Parathyroid adenoma (tissue), 2 donors: ENCODE measurements around the gene GNB1L.

Experiments used
- H2AFZ ChIP-seq: fragments of 300-600 bp; sonication (generic); one replicate; pipeline ENCODE4 v1.7.0; 2017; ENCODE audit warnings: antibody characterized with exemption, mild to moderate bottlenecking
- H3K27ac ChIP-seq: fragments of 300-600 bp; sonication (generic); one replicate; pipeline ENCODE4 v1.7.0; 2017
- H3K27me3 ChIP-seq: fragments of 300-600 bp; sonication (generic); one replicate; pipeline ENCODE4 v1.7.0; 2017; ENCODE audit warnings: low read length; ENCODE audit not compliant: control insufficient read depth, insufficient read depth
- H3K36me3 ChIP-seq: fragments of 300-600 bp; sonication (generic); one replicate; pipeline ENCODE4 v1.7.0; 2017; ENCODE audit warnings: low read length; ENCODE audit not compliant: control insufficient read depth, insufficient read depth
- H3K4me1 ChIP-seq: fragments of 300-600 bp; sonication (generic); one replicate; pipeline ENCODE4 v1.7.0; 2017; ENCODE audit warnings: control low read depth
- H3K4me2 ChIP-seq: fragments of 300-600 bp; sonication (generic); one replicate; pipeline ENCODE4 v1.7.0; 2017; ENCODE audit warnings: low read length
- H3K4me3 ChIP-seq: fragments of 300-600 bp; sonication (generic); one replicate; pipeline ENCODE4 v1.7.0; 2017; ENCODE audit warnings: low read depth, low read length
- H3K79me2 ChIP-seq: fragments of 300-600 bp; sonication (generic); one replicate; pipeline ENCODE4 v1.7.0; 2017; ENCODE audit warnings: control low read depth
- H3K9ac ChIP-seq: fragments of 300-600 bp; sonication (generic); one replicate; pipeline ENCODE4 v1.7.0; 2017; ENCODE audit warnings: mild to moderate bottlenecking
- H3K9me3 ChIP-seq: fragments of 300-600 bp; sonication (generic); one replicate; pipeline ENCODE4 v1.7.0; 2017; ENCODE audit warnings: low read length; ENCODE audit not compliant: control insufficient read depth
- TF ChIP-seq, protein P1 (sequence below): fragments of 300-600 bp; sonication (generic); IDR thresholded peaks from one replicate; pipeline ENCODE4 v1.7.0; 2017; ENCODE audit warnings: antibody characterized with exemption, mild to moderate bottlenecking
- donor health status: primary hyperparathyroidism.

Gene GNB1L

DNA sequence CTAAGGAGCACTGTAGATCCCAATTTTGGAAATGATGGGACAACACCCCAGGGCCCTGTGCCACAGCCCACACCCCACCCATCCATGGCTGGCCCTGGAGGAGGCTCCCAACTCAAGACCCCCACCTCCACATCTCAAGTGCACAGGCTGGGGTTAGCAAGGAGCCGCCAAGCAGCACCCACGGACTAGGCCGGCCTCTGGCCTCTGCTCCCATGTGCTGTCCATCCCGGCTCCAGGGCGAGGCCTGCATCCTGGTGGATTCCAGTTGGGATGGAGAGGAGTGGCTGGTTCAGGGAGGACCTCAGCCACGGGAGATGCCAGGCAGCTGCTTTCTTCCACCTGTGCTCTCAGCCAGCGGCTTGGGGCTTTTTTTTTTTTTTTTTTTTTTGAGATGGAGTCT is 43.5 kb upstream of the GNB1L start:
- no peaks in the 10 kb centered on the region for H3K36me3 ChIP-seq

DNA sequence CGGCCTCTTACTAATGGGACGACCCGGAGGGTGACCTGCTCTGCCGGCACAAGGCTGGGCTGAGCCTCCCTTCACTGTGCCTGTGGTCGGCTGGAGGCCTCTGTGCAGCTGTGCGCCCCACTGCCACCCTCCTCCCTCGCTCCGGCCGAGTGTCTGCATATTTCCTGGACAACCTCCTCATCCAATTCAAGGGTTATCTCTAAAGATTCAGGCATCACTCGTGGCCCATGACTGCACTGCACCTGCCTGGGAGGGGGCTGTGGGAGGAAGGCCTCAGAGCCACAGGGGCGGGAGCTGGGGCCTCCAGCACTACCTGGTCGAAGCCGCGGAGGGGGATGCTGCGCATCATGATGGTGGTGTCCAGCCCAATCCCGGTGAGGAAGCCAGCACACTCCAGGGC is 43.1 kb upstream of the GNB1L start:
- Histone ChIP-seq H3K4me2 (no peak overlapping the region), H3K79me2 (no peaks in the 10 kb centered on the region), H2AFZ (no peak overlapping the region), H3K4me1 (peaks cover 4% of the 10 kb centered on the region), H3K27ac (no peak overlapping the region), H3K9ac (no peak overlapping the region), H3K4me3 (no peak overlapping the region), H3K9me3 (no peaks in the 10 kb centered on the region), H3K27me3 (no peaks in the 10 kb centered on the region), H3K36me3 (no peaks in the 10 kb centered on the region)
- TF ChIP-seq, protein P1, sequence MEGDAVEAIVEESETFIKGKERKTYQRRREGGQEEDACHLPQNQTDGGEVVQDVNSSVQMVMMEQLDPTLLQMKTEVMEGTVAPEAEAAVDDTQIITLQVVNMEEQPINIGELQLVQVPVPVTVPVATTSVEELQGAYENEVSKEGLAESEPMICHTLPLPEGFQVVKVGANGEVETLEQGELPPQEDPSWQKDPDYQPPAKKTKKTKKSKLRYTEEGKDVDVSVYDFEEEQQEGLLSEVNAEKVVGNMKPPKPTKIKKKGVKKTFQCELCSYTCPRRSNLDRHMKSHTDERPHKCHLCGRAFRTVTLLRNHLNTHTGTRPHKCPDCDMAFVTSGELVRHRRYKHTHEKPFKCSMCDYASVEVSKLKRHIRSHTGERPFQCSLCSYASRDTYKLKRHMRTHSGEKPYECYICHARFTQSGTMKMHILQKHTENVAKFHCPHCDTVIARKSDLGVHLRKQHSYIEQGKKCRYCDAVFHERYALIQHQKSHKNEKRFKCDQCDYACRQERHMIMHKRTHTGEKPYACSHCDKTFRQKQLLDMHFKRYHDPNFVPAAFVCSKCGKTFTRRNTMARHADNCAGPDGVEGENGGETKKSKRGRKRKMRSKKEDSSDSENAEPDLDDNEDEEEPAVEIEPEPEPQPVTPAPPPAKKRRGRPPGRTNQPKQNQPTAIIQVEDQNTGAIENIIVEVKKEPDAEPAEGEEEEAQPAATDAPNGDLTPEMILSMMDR = no peak

More for the DNA sequence above, 43.5 kb upstream of the GNB1L start:
- H3K4me3 ChIP-seq = no peak overlapping the region
- H3K4me2 ChIP-seq = no peak overlapping the region
- H2AFZ ChIP-seq = no peak overlapping the region
- no peak overlapping the region for H3K9ac ChIP-seq
- TF ChIP-seq, protein P1 = no peak
- no peaks in the 10 kb centered on the region for H3K27me3 ChIP-seq
- H3K27ac ChIP-seq = no peak overlapping the region
- H3K9me3 ChIP-seq = no peaks in the 10 kb centered on the region
- H3K4me1 ChIP-seq = no peaks in the 10 kb centered on the region
- no peaks in the 10 kb centered on the region for H3K79me2 ChIP-seq

DNA sequence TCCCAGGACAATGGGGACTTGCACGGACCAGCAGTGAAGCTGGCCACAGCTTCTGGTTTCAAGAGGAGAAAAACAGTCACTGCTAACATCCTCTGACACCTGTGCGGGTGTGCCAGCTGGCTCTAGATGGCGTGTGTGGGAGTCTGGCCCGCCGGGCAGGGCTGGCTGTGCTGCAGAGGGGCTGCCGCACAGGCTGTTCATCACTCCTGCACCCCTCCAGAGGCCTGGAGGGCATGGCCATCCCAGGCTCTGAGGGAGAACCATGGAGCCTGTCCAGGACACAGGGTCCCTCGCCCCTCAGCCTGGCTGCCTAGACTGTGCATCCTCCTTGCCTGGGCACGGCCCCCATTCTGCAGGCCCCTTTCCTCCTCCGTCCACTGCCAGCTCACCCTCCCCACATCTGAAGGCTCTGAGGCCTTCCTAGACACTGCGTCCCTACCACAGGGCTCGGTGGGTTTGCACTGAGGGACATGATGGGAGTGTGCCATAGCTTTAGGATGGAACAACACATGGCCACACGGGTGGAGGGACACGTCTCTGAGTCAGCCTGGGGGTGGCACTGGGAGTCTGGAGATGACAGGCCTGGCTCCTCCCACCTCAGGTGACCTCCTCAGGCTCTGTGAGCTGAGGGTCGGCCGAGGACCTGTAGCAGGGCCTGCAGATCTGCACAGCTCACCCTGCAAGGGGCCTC is 42.1 kb upstream of the GNB1L start:
- H3K4me2 ChIP-seq = no peak overlapping the region
- no peaks in the 10 kb centered on the region for H3K79me2 ChIP-seq
- no peaks in the 10 kb centered on the region for H3K36me3 ChIP-seq
- TF ChIP-seq, protein P1 = no peak
- no peaks in the 10 kb centered on the region for H3K27me3 ChIP-seq
- H3K4me3 ChIP-seq = no peak overlapping the region
- H3K9me3 ChIP-seq = no peaks in the 10 kb centered on the region
- H3K4me1 ChIP-seq = peaks cover 11% of the 10 kb centered on the region
- no peak overlapping the region for H3K9ac ChIP-seq
- no peak overlapping the region for H2AFZ ChIP-seq
- H3K27ac ChIP-seq = no peak overlapping the region

DNA sequence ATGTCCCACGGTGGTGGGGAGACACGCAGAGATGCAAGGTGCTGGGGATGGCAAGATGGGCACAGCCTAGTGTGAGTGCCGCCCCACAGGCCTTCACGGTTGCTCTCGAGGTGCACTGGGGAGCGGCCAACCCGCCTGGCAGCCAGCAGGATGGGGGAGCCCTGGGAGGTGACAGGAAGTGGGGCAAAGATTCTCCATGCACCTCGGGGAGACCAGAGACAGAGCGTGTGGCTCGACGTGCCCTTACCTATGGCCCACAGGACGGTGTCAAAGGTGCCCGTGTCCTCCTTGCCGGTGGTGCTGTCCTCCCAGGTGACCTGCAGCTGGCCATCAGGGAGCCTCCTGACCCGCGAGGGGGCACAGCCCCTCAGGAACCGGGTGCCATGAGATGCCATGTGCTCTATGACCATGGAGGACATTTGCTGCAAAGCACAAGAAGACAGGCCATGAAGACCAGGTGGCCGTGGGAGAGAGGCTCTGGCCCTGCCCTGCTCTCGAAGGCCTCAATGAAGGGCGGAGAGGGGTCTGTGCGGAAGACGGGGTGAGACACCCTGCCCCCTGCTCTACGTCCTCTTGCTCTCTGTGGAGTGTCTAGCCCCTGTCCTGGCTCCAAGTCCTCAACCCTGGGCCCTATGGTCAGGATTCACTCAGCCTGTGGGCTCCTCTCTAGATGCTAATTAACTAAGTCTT is 40.6 kb upstream of the GNB1L start:
- no peaks in the 10 kb centered on the region for H3K9me3 ChIP-seq
- no peak overlapping the region for H3K9ac ChIP-seq
- no peaks in the 10 kb centered on the region for H3K27me3 ChIP-seq
- no peak overlapping the region for H3K27ac ChIP-seq
- H3K79me2 ChIP-seq = no peaks in the 10 kb centered on the region
- no peak overlapping the region for H3K4me3 ChIP-seq
- TF ChIP-seq, protein P1 = no peak
- H3K4me1 ChIP-seq = peaks cover 24% of the 10 kb centered on the region
- no peaks in the 10 kb centered on the region for H3K36me3 ChIP-seq
- H3K4me2 ChIP-seq = no peak overlapping the region
- H2AFZ ChIP-seq = no peak overlapping the region
